SKM-1 treated with dmso at 0.1 percent for 144 hours (cell line): ENCODE measurements around the gene RAPGEF6.
A peak's percentile ranks its signal among the peaks of the same experiment; 100 is the strongest.

Experiments used
- DNase-seq: peaks from one replicate; lab custom pipeline; 2025; ENCODE audit not compliant: unreplicated experiment; lab: John Stamatoyannopoulos, UW

RAPGEF6 gene

DNA sequence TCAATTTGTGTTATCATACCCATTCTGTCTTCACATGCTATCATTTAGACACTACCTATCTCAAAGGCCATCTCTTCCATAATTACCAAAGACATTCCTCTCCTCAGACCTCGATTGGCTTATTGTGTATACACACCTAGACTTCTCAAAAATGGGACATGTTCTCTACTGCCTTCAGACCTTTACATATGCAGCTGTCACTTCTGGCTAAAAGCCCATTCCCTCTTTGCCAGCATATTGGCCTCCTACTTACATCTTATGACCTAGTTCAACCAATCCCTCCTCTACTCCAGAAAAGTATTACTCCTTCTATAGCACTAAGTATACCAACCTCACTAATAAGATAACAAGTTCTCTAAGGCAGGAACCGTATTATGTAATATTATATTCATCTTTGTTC, 84.4 kb downstream of the RAPGEF6 start:
- DNase-seq: no peak

DNA sequence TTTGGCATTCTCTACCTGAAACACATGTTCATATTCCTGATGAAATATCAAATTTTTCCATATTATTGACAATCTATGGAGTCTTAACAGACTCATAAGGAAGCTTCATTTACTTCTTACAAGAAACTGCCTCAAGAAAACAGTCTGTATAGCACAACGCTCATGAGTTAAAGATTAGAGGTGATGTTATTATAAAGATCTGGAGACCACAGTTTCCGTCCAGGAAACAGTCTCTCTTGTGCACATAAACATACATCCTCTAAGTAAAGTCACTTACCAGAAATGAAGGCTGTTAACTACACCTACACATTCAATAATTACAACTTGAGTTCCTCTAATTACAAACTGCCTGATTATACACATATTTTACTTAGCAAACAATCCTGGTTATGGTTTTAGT, 86.9 kb downstream of the RAPGEF6 start:
- no peak for DNase-seq

DNA sequence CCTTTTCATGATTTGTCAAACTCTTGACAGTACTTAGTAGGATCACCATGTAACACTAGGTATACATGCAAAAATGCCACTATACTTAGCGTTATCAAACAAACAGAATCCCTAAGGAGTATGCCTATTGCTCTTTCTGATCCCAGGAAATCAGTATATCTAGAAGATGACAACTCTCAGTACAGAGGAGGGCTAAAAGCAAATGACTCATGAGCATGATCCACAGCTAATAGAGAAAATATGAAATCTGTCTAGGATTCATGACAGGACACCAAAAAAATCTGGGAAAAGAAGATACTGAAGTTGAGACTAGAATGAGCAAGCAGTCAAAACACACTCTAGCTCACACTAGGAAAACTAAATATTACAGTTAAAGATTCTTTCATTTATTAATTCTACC, 89.2 kb downstream of the RAPGEF6 start:
- DNase-seq: no peak

DNA sequence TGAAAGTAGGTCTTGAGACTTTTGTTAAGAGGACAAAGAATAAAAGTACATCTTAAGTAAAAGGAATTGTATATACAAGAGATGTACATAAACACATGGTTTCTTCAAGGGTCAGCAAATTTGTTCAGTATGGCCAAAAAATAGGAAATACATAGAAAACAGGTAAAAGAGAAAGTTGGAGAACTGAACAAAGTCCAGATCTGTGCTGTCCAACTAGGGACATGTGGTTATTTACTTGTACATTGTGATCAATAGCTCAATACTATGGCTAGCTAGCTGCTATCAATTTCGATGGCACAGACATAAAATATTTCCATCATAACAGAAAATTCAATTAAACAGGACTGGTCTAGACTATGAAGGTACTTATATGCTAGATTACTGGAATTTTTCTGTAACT, 92.3 kb downstream of the RAPGEF6 start:
- no peak for DNase-seq

DNA sequence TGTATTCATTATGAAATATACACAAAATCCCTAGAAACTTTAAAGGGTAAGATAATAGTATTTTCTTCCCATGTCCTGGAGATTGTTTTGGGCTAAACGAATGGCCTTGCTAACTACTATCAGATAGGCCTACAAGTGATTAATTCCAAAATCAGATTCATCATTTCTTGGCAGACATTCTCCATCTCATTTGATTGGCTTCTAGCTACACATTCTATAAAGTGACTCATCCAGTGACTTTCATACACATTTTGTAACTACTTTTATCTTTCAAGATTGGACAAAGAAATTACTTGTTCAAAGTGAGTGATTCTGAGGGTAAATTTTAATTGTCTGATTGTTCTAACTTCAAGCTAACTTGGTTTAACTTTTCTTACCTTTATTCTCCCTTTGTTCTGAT, 93.3 kb downstream of the RAPGEF6 start:
- no peak for DNase-seq

DNA sequence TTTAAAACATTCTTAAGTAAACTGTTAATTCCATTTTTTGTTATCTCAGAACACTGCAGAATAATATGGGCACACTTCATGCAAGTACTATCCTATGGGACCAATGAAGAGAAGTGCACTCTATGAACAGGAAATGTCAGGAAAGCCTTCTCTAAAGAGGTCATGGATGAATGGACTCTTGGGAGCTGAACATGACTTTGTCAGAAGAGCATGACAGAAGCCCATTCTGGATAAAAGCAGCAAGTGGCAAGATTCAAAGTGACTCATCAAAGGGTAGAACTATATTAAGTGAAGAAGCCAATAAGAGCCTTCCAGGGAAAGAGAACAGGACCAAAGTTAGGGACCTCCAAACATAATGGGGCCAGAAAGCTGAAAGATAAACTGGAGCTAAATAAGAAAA, 94.0 kb downstream of the RAPGEF6 start:
- DNase-seq: no peak

DNA sequence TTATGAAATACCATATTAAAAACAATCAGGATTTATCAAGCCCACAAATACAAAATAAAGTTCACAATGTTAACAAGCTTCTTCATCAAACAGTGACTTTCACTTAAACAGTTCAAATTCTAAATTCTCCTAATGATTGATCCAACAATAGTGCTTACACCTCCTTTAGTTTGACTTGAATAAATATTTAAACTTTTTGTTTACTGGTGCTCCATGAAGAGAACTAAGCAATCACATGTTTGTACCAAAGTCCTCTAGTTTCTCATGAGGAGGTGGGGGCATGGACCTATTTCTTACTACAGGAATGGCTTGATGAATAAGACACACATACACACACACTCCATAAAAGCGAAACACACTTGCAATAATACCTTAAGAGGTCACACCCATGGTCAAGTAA, 95.8 kb downstream of the RAPGEF6 start:
- DNase-seq: no peak

DNA sequence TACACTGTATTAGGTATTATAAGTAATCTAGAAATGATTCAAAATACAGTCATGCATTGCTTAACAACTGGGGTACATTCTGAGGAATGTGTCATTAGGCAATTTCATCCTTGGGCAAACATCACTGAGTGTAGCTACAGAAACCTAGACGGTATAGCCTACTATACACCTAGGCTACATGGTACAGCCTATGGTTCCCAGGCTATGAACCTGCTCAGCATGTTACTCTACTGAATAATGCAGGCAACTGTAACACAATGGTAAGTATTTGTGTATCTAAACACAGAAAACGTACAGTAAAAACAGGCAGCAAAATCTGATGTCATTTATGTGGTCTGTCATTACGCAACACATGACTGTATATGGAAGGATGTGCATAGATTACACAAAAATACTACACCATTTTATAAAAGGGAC, 96.8 kb downstream of the RAPGEF6 start:
- DNase-seq: peak; percentile 65

- DNase-seq: no peak
Measured at GRCh38 chr5:131536850-131537448, 98.1 kb downstream of the RAPGEF6 start.

DNA sequence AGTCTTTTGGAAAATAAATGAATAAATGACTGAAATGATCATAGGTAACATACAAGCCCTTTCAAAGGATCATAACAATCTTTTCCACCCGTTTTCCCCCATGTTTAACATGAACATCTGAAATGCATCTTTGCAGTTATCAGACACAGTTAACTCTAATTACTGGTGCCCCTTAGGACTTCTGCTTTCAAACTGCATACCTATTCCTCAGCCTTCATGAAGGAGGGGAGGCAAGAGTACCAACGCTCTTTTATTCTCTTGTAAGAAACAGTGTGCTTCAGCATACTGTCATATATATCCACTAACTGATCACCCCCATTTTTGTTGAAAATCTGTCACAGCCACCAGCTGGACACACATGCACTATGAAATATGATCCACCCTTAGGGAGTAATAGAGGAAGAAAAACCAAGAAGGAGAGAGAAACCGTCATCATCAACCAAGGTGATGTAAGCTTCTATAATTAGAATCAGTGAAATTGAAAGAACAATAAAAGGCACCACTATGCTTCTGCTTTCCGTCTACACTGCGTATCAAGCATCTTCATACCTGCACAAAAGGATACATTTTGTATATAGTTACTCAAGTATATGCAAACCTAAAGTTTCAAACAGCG, 98.7 kb downstream of the RAPGEF6 start:
- DNase-seq: peak; percentile 97

GRCh38 chr5:131534974-131535373, 100.1 kb downstream of the RAPGEF6 start:
- no peak for DNase-seq

- no peak for DNase-seq
Measured at GRCh38 chr5:131533836-131534235, 101.2 kb downstream of the RAPGEF6 start.

- no peak for DNase-seq
Measured at GRCh38 chr5:131532031-131532640, 102.9 kb downstream of the RAPGEF6 start.

DNA sequence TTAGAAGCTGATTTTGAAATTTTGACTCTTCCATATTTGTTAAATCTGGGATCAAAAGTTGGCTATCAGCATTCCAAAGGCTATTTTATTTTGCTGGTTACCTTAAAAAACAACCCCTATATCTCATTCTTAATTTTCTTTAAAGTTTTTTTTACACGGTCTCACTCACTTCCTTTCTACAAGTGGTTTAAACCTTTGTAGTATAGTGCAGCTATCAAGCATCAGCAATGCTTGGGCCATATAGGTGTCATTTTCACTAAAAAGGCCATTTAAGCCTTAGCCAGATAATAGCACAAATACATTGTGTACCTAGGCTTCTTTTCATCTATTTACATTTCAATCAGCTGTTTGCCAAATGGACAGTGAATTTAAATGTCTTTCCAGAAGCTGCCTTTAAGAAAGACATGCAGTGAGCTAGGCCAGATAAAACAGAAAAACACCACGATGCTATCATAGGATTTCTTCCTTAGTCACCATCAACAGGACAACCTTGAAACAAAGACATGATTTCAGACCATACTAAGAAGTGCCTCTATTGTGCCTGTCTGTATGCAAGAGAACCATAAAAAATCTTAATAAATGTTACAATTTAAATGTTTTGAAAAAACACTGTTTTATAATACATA, 104.2 kb downstream of the RAPGEF6 start:
- no peak for DNase-seq

- DNase-seq: peak; percentile 30
Measured at GRCh38 chr5:131528682-131529081, 106.3 kb downstream of the RAPGEF6 start.

DNA sequence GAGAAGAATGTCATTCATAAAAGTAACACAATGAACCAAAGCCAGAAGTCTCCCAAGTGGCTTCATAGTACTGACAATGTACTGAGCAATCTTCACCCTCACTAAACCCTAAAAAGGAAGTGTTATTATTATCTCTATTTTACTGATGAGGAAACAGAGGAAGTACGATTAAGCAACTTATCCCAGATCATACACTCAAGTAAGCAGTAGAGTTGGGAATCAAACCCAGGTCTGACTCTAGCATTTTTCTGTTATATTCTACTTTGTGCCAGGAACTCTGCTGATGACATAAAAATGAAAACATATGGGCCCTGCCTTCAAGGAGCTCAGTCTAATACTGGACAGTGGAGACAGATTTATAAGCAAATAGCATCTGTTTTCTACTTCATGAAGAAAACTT, 109.2 kb downstream of the RAPGEF6 start:
- DNase-seq: peak; percentile 88

- DNase-seq: no peak
Measured at GRCh38 chr5:131524431-131524830, 110.6 kb downstream of the RAPGEF6 start.

- DNase-seq: no peak
Measured at GRCh38 chr5:131523500-131524185, 111.4 kb downstream of the RAPGEF6 start.

GRCh38 chr5:131521252-131521651, 113.8 kb downstream of the RAPGEF6 start:
- DNase-seq: no peak

- no peak for DNase-seq
Measured at GRCh38 chr5:131515348-131515747, 119.7 kb downstream of the RAPGEF6 start.
